NCI-H2227 (cell line): ENCODE measurements around the gene ENTHD1.

Experiments
- DNase-seq: peaks from one replicate; lab custom pipeline; 2025; ENCODE audit not compliant: unreplicated experiment; lab: John Stamatoyannopoulos, UW

ENTHD1 gene

DNA sequence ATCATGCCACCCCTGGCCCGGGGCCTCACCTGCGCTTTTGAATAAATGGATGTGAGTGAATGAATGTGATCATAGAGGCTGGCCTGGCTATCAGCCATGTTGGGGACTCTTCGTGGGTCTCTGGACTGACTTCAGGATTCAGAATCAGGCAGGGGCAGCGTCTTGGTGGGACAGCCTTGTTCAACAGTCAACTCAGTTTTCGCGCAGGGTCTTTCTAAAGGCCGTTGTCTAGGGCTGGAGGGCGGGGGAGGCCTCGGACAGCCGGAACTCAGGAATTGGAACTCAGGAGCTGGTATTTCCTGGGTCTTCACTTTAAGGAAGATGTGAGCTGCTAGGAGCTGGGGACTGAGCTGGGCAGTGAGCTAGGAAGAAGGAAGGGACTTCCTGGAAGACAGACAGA lies 177.0 kb downstream of the ENTHD1 start:
- no peak for DNase-seq

DNA sequence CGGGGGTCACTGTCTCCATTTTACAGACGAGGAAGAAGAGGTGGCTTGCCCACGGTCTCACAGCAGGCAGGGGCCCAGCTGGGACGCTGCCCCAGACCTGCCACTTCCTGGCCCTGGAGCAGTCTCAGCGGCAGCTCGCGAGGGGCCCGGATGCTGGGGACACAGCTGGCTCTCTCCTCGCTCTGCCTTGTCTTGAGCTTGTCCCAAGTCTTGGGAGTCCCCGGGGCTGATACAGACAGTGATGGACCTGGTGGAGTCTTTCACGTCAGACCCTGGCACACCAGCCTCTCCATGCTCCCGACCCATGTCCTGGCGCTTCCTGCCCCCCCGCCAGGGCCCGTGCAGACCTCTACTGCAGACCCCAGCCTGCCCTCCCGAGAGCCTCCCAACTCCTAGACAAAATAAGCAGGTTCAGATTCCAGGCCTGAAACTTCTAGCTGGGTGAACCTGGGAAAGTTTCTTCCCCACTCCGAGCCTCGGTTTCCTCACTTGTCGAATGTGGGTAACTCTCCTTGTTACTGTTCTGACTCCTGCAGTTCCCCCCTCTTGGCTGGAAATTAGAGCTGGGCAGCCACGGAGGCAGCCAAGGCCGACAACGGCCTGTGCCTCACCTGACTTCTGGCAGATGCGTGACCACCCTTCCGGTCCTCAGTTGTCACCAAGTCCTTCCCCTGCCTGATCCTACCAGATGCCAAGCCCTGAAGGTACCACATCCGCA lies 177.6 kb downstream of the ENTHD1 start:
- DNase-seq: no peak

DNA sequence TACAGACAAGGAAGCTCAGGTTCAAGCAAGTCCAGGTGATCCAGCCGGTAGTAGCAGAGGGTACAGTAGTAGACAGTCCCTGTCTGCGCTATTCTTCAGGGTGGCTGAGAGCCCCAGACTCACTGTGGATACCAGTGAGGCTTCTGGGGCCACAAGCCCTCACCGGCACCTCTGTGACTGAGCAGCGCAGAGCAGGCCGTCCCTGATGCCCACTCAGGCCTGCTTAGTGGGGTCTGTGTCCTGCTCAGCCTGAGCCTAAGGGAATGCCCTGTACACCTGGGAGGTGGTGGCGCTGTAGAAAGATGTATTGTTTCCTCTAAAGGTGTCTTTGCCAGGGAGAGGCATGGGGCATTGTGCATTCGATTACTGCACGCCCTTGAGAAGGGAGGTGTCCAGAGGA lies 179.2 kb downstream of the ENTHD1 start:
- no peak for DNase-seq

DNA sequence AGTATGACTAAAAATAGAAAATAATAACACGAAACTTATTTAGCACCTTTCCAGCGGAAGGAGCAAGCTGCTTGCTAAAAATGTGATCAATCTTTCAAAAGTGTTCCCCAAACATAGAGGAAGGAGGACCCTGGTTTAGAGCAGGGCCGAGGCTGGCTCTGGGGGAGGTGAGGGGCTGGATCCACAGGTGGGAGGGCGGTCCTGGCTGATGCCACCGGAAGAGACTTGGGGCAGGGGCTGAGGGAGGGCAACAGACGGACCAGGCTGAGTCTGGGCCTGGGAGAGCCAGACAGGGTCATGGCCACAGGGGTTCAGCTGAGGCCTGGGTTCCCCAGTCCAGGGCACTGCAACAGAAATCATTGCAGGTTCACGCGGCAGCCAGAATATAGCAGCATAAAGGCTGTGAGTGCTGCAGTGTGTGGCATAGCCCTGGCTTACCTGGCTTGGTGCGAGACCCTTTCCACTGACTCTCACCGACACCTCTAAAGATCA lies 179.7 kb downstream of the ENTHD1 start:
- no peak for DNase-seq

DNA sequence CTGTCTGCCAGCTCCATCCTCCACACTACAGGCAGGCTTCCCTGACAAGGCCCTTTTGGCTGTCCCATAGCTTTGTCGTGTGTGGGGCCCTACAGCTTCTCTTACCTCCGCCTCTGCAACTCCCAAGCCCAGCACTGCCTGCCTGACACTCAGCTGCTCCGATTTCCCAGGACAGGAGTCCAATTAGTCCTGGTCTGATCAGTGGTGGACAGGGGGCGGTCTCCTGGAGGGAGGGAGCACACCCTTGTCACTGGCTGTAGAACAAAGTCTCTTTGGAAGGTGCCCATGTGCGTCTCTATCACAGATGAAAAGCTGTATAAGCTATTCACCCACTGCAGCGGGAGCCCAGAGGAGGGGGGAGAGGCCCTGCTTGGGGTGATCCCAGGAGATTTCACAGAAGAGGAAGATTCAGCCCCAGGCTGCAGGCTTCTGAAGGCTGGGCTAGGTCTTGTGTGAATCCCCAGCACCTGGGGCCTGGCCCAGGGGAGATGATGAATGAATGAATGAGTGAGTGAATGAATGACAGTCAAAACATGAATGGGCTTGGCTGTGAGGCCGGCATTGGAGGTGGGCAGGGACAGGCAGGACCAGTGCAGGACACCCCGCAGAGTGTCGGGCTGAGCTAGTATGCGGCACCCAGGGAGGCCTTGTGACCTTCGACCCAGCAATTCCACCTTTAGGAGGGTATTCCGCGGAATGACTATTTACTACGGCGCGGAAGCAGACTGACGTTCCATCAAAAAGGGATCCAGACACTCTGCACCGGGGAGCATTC lies 180.6 kb downstream of the ENTHD1 start:
- DNase-seq: no peak

DNA sequence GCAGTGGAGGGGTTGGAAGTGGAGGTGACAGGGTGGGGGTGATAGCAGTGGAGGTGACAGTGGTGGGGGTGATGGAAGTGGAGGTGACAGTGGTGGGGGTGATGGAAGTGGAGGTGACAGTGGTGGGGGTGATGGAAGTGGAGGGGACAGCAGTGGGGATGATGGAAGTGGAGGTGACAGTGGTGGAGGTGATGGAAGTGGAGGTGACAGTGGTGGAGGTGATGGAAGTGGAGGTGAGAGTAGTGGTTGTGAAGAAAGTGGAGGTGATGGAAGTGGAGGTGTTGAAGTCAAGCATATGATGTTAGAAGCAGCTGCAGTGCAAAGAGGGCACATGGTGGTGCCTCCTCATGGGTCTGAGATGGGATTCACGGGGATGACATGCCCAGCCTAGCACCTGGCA lies 181.5 kb downstream of the ENTHD1 start:
- no peak for DNase-seq

DNA sequence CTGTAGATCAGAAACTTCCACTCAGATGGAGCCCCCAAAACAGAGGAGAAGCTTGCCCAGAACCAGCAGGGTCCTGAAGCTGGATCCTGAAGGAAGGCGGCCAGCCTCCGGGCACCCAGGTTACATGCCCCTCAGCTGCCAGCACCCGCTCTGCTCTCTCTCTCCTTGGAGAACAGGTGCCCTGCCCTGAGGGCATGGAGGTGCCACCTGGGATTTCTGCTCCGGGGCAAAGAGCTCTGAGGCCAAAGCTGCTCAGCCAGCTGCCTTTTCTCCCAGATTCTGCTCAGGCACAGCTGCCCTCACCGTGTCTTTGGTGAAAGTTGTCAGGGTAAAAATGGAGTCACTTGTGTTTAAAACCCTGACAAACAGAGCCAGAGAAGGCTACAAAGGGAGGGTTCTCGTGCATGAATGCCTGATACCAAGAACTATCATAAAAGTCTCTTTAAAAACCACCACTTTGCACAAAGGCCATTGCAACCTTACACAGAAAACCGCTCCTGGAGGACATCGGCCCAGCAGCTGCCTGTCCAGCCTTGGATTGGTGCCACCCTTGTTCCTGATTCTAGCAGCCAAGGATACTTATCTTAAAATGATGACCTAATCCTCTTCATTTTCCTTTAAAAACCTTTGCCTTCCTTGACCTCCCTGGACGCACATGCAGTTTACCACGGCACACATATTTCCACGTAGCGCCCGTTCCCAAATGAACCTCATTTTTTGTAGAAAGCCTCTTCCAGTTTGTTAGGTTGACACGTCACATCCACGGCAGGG lies 183.0 kb downstream of the ENTHD1 start:
- DNase-seq: no peak

DNA sequence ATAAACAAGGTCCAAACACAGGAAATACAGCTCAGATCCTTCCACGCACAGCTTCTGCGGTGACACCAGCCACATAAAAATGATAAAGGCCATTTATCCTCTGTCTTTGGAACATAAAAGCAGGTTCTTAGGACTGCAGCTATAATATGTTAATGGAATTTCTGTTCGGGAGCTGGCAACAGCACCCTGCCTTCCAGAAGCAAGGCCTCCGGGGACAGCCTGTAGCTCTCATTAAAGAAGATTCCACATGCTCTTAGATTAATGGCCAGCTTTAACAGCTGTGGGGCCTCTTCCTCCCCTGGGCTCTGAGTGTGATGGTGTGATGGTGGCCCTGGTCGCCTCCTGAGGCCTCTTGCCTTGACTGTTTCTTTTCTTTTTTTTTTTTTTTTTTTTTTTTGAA lies 185.7 kb downstream of the ENTHD1 start:
- no peak for DNase-seq

DNA sequence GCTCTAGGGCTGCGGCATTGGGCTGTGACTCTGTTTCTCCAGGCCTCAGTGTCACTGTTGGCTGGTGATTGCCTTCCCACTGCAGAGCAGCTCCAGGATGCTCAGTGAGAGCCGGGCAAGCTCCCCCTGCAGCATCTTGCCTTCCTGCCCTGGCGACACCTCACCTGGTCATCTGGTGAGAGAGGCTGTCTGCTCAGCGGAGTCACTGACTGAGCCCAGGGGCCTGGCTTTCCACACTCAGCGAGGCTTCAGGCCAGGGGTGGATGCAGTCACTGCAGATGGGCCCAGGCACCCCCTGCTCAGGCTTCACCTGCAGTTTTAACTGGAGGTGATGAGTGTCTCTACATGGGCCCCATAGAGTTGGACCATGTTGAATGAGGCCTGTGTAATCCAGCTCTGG lies 186.2 kb downstream of the ENTHD1 start:
- DNase-seq: no peak

DNA sequence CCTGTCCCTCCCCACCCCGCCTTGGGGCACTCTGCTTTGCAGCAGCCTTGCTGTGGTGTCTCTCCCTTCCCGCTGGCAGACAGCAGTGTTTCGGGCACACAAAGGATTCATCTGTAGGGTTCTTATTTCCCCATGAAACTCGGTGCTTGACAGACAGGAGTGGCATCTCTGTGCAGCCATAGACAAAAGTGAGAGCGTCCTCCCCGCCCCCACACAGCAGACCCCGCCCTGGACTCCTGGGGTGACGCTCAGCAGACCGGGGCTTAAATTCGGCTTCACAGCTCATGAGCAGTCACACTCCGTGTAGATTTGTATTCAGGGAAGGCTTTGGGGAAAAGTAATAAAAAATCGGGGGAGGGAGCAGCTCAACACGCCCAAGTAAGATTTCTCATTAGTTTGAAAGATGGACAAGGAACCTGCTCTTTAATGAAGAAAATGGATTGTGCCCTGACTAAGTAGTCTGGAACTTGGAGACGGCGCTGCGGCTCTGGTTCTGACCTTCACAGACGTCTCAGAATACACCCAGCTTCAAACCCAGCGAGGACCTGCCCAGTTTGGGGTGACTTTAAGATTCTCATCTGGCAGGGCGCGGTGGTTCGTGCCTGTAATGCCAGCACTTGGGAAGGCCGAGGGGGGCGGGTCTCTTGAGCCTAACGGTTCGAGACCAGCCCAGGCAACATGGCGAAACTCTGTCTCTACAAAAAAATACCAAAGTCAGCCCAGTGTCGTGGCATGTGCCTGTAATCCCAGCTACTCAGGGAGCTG lies 187.0 kb downstream of the ENTHD1 start:
- no peak for DNase-seq

DNA sequence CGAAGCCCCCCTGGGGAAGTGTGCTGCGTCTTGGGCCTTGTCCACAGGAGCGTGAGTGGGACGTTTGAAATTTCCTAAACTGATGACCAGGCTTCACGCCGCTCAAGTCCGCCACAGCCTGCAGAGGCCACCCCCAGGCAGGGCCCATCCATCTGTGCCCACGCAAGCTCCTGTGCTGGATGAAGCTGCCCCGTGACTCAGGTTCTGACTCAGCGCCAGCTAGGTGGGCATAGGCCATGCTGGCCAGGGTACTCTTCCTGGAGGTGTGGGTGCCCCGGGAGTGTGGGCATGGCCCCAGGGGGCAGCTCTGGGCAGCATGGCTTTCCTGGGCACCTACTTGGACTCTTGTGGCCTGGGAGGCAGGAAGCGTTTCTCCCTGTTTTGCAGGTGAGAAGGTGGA lies 188.2 kb downstream of the ENTHD1 start:
- no peak for DNase-seq

DNA sequence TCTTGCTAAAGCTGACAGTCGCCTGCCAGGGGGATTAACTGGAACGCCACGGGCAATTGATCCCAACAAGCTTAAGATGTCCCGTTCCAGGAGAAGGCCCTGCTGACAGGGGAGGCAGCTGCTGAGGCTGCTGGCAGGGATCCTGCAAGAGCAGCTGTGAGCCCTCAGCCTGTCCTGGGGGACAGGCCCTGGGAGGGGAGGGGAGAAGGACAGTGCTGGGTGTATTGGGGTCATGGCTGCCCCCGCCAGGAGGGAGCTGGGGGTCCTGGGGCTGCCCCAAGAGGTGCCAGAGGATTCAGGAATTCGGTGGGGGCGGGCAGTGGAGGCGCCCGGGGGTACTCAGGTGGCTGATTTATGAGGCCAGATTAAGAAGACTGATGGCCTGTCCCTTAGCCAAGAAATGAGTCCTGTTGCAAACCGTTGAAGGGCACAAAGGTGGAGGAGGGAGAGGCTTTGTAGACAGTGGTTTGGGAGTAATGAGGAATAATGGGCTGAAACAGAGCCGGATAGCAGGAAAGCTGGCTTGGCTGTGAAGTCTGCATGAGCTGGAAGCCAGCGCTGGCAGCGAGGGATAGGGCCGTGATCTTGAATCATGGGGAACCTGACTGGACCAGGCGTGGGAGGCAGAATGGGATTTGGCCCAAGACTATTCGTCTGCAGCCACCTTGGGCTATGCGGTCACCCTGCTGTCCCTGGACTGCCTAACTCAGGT lies 189.5 kb downstream of the ENTHD1 start:
- DNase-seq: no peak

DNA sequence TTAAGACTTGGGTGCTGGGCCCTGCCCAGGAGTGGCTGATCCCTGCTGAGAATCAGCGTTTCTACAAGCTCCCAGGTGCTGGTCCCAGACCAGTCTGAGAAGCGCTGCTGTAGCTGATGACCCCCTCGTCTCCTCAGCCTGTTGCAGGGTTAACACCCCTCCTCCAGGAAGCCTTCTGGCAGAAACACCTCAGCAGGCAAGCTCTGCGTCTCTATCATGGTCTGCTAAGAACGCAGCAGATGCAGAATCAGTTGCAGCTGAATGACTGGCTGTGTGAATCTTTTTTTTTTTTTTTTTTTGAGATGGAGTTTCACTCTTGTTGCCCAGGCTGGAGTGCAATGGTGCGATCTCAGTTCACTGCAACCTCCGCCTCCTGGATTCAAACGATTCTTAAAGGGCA lies 190.5 kb downstream of the ENTHD1 start:
- DNase-seq: no peak

DNA sequence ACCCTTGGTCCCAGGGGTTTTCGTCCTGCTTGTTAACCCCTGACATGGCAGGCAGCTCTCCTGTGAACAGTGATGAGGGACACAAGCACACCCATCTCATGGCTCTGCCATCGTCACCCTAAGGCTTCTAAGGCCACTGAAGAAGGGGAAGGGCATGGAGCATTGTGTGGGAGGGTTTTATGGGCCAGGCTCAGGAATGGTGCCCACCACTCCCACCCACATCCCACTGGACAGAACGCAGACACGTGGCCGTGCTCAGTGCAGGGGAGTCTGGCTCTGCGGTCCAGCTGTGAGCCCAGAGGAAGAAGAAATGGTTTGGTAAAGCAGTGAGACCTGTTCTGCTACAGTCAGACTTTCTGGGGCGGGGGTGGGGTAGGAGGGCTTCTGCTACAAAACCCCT lies 193.0 kb downstream of the ENTHD1 start:
- no peak for DNase-seq

DNA sequence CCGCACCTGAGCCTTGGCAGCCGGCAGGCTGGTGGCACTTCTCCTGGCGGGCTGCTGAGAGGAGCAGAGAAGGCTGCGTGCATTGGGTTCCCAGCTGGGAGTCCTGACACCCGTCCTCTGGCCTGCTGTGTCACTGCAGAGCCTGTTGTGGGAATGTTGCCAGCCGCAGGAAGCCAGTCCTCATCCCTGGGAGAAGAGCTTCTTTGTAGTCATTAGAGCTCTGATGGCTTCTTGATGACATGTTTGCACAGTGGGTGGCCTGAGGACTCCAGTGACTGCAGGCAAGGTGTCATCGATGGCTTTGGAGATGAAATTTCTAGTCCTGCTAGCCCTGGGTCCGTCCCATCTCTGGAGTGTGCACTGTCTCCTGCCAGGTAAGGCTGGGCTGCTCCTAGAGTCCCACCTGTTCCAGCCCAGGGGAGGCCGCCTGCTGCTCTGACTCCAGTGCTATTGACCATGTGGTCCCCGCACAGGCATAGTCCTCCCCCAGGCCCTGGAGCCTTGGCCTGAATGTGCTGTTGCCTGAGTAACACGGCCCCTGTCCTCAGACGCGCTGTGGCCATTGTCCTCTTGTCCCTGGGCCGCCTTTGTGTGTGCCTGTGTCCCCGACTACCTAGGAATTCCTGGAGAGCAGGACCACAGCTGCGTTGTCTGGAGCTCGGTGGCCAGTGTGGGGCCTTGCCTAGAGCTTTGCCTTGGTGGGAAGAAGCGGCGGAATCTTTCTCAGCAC lies 193.8 kb downstream of the ENTHD1 start:
- no peak for DNase-seq

DNA sequence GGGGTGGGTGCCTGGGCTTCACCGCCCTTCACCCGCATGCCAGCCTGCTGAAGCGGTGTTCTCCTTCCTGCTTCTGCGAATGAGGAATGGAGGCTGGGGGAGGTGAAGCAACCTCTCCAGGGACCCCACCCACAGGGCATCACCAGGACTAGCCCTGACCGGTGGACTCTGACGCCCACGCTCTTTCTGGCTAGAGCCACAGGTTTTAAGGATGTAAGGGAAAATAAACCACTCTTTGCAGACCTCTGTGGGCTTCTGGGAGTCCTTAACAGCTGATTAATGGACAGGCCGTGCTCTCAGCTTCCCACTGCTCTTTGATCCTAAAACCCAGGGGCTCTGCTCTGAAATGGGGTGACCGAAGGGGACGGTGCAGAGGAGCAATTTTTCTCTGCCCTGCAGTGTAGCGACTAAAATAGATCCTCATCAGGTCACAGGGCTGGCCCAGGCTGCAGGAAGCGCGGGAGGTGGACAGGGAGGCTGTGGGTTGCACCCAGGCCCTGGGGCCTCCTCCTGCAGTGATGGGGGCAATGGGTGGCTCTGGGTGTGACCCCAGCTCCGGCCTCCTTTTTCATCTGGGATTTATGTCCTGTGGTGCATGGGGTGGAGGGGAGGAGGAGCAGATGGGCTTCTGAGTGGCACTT lies 195.7 kb downstream of the ENTHD1 start:
- no peak for DNase-seq

DNA sequence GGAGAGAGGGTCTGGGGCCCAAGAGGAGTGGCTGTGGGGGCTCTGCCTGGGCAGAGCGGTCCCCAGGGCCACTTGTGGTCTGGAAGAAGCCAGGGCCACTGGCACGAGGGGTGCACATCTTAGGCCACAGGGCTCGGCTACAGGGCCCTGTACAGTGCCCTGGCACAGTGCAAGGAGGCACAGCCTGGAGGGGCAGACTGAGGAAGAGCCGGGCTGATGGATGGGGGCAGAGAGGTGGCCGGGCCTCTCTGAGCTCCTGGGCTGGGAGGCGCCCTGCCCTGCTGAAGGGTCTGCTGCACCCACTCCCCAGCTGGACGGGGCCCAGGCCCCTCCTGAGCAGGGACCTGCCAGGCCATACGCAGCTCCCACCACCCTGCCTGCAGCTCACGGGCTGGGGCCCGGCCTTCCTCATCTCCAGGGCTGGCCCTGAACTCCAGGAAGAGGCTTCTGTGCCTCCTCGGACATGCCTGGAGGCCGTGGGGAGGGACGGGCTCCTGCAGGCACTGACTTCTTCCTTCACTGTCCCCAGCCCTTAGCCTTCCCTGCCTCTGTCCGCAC lies 199.5 kb downstream of the ENTHD1 start:
- no peak for DNase-seq
